Measurements from ENCODE around the gene ZCWPW1. TPM values are rescaled to one million over a fixed set of nuclear protein-coding genes. Genes with fewer than 3 reads are reported as not detected.
"Not testable (repeated sequence)": the region's sequence is repeated elsewhere in the genome, so short reads cannot be mapped to it uniquely, and the experiment has no call there.

Gene ZCWPW1
- polyA plus RNA-seq, 3 donors: 6.3 to 8.4 (median 7.0) TPM

DNA sequence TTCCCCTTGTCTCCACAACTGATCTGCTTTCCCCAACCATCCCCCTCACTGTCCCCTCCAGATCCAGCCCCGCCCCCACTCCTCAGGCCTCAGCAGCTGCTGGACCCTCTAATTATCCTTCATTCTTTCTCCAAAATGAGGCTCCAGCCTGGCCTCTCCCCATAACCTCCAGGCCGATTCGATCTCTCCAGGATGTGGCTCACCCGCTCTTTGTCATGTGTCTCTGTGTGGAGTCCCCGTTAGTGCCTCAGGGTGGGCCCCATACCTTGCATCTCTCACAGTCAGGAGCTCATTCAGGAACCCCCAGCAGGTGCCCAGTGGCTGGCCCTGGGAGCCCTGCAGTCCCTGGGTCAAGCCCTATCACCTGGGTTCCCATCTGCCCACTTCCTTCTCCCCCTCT lies 53.9 kb downstream of the ZCWPW1 start:
- no peak for DNase-seq

DNA sequence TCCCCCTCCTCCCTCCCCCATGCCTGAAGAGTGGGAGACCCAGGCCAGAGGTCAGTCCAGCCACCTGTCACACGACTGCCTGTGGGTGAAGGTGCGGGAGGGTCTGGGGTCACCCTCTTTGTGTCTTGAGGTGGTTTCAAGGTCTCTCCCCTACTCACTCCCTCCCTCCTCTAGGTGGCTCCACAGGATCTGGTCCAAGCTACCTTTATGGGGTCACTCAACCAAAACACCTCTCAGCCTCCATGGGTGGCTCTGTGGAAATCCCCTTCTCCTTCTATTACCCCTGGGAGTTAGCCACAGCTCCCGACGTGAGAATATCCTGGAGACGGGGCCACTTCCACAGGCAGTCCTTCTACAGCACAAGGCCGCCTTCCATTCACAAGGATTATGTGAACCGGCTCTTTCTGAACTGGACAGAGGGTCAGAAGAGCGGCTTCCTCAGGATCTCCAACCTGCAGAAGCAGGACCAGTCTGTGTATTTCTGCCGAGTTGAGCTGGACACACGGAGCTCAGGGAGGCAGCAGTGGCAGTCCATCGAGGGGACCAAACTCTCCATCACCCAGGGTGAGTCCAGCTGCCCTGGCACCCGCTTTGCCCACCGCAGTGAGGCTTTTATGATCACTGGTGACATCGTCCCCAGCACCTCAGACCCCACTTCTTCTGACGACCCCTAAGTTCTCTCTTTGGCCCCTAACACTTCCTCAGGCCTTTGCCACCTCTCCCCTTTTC lies 54.5 kb downstream of the ZCWPW1 start:
- not testable (repeated sequence) for DNase-seq

DNA sequence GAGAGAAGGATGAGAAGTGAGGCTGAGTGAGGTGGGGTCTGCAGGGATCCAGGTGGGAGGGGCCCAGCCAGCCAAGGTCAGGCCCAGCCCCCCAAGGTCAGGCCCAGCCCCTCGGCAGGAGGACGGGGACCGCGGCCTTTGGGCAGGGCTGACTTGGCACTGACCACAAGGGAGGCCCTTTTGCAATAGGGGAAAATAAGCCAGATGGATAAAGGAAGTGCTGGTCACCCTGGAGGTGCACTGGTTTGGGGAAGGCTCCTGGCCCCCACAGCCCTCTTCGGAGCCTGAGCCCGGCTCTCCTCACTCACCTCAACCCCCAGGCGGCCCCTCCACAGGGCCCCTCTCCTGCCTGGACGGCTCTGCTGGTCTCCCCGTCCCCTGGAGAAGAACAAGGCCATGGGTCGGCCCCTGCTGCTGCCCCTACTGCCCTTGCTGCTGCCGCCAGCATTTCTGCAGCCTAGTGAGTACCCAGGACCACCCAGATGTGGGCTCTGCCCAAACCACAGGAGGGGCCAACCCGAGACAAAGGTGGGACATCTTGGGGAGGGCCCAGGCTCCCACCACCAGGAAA lies 55.2 kb downstream of the ZCWPW1 start, which contains the start of gene PILRA:
PILRA (plus strand) TSS at position 227 of the 571 bp plus-strand sequence; CDS start at position 397, 170 bp downstream.
- DNase-seq: no peak

DNA sequence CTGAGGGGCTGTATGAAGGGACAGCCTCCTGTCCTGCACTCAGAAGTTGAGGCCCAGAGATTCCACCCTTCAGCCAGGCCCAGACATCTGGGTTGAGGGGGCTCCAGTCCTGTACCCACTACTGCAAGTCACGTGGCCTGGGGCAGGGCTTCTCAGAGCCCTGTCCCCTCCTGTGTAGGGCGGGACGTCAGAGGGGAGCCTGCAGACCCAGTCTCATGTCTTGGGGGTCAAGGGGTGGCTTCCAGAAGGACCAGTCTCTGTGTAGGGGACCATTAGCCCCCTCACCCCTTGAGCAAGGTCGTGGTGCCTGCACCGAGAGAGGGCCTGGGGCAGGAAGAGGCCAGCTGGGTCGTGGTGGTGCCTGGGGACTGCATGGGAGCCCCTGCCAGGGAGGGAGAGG lies 55.8 kb downstream of the ZCWPW1 start:
- DNase-seq: no peak

DNA sequence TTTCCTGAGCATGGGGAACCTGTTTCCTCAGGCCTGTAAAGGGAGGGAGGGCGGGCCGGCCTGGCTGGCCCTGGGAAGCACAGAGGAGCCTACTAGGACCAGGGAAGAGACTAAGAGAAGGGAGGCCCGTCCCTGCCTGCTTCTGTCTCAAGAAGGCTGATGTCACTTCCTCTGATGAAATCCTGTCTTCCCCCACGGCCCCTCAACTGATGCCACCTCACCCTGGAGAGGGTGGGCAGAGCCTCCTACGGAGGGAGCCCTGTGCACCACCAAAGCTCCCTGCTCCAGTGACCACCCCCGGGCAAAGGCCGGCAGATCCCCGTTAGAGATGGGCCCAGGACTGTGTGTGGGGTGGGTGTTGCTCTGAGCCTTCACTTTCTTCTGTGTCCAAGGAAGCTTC lies 56.2 kb downstream of the ZCWPW1 start:
- DNase-seq: no peak

DNA sequence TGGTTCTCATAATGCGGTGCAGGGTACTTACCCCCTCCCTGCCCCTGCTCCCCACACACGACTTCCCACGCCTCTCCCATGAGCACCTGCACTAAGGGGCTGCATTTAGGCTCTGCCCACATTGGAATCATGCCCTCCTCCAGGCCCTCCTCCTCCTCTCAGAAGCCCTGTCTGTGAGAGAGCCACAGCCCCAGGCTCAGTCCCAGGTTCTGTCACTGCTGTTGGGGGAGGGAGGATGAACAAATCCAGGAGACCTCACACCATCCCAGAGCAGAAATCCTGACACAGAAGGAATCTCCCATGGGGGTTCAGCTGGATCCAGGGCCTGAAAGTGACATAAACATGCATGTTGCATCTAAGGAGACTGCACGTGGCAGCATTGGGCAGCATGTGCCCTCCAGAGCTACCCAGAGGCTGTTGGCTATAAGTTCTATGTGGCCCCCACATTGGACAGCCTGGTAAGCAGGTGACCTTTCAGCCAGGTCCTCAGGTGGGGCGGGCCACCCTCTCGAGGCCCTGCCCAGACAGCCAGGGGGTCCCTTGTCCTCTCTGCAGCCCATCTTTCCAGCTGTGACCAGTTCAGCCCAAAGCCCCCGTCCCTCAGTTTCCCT lies 56.8 kb downstream of the ZCWPW1 start:
- no peak for DNase-seq

DNA sequence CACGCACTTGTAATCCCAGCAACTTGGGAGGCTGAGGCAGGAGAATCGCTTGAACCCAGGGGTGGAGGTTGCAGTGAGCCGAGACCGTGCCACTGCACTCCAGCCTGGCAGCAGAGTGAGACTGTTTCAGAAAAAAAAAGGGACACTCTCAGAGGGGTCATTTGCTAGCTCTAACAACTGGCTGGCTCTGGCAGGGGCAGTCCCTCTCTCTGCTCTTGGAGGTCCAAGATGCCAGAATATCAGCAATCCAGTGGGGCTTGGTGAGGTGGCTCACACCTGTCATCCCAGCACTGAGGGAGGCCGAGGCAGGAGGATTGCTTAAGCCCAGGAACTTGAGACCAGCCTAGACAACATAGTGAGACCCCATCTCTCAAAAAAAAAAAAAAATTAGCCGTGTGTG lies 57.8 kb downstream of the ZCWPW1 start:
- DNase-seq: no peak

DNA sequence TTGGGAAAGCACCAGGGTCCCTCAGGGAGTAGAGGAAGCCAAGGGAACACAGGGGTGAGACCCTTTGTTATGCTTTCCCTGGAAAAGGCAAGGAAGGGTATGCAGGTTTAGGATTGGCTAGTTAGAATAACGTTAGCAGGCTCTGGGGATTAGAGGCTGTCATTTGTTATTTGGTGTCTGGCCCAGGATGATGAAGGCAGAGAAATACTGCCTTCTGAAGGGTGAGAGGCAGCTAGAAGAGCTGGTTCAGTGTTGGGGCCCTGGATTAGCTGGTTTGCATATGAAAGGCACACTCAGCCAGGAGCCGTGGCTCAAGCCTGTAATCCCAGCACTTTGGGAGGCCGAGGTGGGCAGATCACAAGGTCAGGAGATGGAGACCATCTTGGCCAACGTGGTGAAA lies 58.2 kb downstream of the ZCWPW1 start:
- no peak for DNase-seq

DNA sequence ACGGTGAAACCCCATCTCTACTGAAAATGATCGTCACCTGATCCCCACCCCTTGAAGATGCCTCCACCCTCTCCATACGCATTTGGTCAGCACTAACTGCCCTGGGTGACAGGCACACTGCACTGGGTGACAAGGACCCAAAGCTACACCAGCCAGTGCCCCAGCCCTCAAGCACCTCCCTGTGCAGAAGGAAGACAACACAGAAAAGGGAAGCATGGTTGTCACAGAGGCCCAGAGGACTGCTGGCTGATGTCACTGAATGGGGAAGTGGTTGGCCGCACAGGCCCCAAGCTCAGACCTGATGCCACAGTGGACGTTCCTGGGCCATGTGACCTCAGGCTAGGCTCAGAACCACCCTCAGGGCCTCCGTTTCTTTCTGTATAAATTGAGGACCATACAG lies 59.4 kb downstream of the ZCWPW1 start:
- no peak for DNase-seq

DNA sequence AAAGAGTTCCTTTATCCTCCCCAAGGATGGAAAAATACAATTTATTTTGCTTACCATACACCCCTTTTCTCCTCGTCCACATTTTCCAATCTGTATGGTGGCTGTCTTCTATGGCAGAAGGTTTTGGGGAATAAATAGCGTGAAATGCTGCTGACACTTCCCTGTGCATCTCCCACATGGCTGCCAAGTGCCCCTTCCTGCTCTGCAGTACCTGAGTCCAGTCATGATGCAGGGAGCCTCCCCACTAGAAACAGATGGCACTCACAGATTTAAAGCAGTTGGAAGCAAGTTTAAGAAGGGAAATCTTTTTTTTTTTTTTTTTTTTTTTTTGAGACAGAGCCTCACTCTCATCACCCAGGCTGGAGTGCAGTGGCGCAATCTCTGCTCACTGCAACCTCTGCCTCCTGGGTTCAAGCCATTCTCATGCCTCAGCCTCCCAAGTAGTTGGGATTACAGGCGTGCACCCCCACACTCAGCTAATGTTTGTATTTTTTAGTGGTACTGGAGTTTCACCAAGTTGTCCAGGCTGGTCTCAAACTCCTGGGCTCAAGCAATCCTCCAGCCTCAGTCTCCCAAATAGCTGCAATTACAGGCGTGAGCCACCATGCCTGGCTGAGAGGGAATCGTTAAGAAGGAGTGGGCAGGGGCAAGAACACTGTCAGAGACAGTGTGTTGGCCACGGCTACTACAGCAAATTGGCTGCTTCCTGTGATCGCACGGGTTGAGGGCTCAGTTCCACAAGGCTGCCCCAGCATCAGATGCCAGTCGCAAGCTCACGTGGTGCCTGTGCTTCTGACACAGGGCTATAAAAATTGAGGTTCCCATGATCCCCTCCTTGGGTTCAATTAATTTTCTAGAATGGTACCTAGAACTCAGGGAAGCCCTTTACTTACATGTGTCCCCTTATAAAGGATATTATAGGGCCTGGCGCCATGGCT lies 60.6 kb downstream of the ZCWPW1 start:
- no peak for DNase-seq

DNA sequence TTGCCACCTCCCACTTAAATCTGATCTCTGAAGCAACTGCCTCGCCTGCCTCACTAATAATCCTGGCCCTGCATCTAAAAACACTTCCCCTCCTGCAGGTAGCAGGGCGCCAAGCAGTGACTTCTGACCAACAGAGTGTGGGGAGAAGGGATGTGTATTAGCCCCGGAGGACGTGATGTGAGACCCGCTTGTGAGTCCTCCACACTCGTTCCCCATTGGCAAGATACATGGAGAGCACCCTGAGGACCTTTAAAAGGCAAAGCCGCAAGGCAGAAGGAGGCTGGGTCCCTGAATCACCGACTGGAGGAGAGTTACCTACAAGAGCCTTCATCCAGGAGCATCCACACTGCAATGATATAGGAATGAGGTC lies 61.3 kb downstream of the ZCWPW1 start:
- DNase-seq: no peak

DNA sequence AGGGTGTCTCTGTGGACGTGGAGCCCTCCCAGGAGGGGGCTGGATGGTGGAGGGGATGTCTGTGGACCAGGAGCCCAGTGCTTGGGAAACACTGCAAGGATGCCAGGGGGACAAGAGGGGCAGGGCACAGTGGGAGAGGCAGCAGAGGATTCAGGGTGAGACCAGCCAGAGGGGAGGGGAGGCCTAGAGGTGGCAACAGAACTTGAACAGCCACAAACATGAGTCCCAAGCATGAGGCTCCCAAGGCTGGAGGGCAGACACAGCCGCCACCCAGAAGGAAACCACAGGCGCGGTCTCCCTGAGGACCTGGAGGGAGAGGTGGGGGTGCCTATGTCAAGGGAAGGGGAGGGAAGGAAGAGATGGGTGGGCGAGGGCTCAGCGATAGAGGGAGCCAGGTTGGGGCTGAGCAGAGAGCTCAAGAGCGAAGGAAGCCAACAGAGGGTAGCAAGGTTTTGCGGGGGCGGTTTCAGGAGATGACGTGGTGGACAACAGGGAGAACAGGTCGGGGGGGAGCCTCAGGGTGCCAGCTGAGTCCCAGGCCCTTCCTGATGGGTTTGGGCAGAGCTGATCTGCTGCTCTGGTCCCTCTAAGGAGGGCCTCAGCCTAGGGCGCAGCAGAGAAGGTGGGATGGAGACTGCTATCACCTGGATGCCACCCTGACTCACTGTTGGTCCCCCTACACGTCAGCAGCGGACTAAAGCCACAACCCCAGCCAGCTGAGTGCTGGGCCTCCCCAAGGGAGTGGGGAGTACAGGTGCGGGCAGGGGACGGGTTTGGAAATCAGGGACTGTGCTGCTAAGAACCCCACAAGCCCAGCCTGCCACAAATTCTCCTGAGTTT lies 61.9 kb downstream of the ZCWPW1 start:
- no peak for DNase-seq

DNA sequence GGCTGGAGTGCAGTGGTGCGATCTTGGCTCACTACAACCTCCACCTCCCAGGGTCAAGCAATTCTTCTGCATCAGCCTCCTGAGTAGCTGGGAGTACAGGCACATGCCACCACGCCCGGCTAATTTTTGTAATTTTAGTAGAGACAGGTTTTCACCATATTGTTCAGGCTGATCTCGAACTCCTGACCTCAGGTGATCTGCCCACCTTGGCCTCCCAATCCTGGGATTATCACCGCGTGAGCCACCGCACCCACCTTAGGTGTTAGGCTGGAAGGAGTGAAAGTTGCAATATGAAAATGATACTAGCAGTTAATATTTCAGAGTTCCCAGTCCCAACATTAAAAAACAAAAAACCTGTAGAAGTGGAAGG lies 62.5 kb downstream of the ZCWPW1 start:
- DNase-seq: not testable (repeated sequence)

DNA sequence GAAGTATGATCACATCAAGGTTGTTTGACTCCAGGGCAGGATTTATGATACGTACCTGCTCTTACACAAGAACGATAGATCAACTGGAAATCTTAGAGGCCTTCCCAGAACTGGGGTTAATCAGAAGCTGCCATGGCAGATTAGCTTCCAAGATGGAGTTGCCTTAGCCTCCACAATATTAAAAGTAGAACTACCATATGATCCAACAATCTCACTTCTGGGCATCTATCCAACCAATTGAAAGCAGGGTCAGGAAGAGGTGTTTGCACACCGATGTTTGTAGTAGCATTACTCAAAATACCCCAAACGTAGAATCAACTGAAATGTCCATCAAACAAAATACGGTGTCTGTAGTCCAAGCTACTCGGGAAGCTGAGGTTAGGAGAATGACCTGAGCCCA lies 64.0 kb downstream of the ZCWPW1 start:
- no peak for DNase-seq

DNA sequence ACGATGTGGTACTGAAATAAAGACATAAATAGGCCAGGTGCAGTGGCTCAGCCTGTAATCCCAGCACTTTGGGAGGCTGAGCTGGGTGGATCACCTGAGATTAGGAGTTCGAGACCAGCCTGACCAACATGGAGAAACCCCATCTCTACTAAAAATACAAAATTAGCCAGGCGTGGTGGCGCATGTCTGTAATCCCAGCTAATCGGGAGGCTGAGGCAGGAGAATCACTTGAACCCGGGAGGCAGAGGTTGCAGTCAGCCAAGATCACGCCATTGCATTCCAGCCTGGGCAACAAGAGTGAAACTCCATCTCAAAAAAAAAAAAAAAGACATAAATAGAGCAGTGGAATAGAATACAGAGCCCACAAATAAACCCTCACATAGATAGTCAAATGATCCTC lies 64.7 kb downstream of the ZCWPW1 start:
- not testable (repeated sequence) for DNase-seq

DNA sequence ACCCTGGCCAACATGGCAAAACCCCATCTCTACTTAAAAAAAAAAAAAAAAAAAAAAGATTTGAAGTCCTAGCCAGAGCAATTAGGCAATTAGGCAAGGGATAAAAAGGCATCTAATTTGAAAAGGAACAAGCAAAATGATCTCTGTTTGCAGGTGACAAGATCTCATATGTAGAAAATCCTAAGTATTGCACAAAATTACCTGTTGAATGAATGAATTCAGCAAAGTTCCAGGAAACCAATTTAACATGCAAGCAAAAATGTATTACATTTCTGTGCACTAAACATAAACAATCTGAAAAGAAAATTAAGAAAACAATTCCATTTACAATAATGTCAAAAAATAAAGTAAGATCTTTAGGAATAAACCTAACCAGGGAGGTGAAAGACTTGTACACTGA lies 65.4 kb downstream of the ZCWPW1 start:
- DNase-seq: no peak

DNA sequence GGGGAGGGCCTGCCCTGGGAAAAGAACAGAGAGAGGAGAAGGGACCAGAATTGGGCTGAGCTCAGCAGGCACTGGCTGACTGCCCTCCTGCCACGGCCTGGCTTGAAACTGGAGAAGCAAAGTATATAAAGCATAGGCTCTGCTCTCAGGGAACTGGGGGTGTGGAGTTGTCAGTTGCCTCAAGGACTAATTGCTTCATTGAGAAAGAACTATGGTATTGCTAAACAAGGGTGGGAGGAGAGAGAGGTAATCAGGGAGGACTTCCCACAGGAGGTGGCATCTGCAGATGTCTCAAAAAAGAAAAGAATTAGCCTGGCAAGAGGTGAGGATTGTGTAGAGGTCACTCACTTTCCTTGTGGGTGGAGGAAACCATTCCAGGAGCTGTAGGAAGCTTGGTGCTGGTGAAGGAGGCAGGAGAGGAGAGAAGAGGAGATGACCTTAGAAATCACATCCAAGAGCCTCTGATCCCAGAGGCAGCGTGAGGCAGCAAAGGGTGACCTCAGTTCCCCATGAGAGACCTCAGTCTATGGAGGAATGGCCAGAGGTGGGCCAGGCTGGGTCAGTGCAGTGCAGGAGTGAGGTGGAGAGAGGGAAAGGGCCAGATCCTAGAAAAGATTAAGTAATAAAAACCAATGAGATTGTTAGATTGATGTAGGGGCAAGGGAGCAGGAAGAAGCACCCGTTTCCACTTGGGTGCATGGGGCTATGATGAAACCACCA lies 68.2 kb downstream of the ZCWPW1 start:
- DNase-seq: no peak

DNA sequence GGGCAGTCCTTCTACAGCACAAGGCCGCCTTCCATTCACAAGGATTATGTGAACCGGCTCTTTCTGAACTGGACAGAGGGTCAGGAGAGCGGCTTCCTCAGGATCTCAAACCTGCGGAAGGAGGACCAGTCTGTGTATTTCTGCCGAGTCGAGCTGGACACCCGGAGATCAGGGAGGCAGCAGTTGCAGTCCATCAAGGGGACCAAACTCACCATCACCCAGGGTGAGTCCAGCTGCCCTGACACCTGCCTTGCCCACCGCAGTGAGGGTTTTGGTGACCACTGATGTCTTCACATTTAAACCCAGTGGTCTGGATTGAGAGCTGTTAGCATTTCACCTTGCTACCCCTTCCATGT lies 69.7 kb downstream of the ZCWPW1 start:
- DNase-seq: no peak

DNA sequence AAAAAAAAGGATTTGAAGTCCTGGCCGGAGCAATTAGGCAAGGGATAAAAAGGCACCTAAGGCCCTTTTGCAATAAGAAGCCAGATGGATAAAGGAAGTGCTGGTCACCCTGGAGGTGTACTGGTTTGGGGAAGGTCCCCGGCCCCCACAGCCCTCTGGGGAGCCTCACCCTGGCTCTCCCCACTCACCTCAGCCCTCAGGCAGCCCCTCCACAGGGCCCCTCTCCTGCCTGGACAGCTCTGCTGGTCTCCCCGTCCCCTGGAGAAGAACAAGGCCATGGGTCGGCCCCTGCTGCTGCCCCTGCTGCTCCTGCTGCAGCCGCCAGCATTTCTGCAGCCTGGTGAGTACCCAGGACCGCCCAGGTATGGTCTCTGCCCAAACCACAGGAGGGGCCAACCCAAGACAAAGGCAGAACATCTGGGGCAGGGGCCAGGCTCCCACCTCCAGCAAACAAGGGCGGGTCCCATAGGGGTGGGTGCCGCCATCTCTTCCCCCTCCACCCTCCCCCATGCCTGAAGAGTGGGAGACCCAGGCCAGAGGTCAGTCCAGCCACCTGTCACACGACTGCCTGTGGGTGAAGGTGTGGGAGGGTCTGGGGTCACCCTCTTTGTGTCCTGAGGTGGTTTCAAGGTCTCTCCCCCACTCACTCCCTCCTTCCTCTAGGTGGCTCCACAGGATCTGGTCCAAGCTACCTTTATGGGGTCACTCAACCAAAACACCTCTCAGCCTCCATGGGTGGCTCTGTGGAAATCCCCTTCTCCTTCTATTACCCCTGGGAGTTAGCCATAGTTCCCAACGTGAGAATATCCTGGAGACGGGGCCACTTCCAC lies 70.3 kb downstream of the ZCWPW1 start, which contains the start of gene PILRB:
PILRB (plus strand) TSS at position 91 of the 830 bp plus-strand sequence; CDS start at position 277, 186 bp downstream.
- DNase-seq: no peak

DNA sequence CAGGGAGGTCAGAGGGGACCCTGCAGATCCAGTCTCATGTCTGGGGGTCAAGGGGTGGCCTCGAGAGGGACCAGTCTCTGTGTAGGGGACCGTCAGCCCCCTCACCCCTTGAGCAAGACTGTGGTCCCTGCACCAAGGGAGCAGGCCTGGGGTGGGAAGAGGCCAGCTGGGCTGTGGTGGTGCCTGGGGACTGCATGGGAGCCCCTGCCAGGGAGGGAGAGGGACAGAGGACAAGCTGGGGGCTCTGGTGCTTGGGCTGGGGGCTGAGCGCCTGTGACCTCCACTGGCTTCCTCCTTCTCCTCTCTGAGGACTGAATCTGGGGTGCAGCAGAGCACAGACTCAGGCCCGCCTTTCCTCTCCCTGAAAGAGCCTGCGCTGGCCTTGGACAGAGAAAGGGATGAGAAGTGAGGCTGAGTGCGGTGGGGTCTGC lies 71.4 kb downstream of the ZCWPW1 start:
- no peak for DNase-seq

Measured in renal pelvis (tissue), 4 donors.